CD4-positive, alpha-beta T cell treated with Interleukin-12 subunit alpha and Interleukin-12 subunit beta, for 1 hour (primary cell): Measurements from ENCODE around the gene PIP5K1B.
A peak's percentile ranks its signal among the peaks of the same experiment; 100 is the strongest.

Source experiments
- DNase-seq: peaks from one replicate; pipeline ENCODE4 v3.0.0-alpha.2; 2020

The PIP5K1B gene

DNA sequence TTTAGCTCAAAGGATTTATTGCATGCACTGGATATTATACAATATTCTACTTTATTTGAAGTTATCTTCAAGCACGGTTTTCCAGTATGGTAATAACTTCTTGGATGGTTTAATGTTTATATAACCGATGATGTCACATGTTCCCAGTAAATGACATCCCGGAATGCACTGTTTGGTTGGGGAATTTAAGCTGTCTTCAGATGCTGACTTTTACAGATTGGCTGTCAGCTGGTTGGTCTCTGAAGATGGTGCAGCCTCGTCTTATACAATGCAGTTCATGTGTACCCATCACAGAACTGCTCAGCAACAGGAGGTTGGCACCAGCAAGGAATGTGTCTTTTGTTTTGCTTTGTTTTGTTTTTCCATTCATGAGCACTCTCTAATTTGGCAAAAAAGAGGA is 165.0 kb downstream of the PIP5K1B start:
- no peak for DNase-seq

DNA sequence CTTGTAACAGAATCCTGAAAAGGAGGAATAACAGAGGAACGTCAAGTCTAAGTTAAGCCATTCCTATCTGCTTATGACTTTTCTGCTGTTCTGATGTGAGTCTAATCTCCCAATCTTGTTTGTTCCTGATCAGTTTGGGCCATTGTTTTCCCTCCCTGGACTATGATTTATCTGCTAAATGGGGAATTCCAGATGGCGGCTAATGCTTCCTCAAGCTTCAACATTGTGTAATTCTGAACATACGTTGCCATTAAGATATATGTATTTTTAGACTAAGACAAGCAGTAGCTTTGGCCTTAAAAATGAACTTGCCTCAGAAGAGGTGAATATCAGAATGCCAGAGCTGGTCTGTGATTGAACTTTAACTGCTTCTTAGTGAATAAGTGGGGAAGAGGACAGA is 166.2 kb downstream of the PIP5K1B start:
- no peak for DNase-seq

DNA sequence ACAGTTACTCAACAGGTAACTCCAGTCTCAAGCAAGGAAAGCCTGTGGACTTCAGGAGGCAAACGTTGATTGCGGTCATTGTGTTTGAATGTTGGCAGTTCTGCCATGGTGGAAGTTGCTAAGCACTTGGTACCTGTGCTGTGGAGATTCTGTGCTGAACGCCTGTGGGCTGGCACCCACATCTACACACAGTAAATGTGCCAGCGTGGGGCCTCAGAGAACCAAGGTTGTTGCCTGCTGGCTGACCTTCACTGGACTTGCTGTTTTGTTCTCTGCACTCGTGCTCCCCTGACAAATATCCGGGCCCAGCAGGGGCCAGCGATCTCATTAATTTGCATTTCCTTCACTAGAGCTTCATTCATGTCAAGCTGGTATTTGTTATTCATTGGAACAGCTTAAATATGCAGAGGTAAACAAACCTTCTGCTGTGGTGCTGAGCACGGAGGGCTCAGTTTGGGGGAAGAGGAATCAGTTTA is 167.0 kb downstream of the PIP5K1B start:
- DNase-seq, result no peak

DNA sequence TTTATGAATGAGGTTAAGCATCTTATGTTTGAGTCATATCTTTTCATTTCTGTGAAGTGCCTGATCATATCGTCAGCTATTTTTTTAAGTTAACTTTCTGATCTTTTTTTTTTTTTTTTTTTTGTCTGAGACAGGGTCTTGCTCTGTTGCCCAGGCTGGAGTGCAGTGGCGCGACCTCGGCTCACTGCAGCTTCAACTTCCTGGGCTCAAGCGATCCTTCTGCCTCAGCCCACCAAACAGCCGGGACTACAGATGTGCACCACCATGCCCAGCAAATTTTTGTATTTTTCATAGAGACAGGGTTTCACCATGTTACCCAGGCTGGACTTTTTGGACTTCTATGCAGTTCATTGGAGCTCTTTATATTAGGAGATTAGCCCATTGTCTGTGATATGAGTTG is 168.1 kb downstream of the PIP5K1B start:
- no peak for DNase-seq

DNA sequence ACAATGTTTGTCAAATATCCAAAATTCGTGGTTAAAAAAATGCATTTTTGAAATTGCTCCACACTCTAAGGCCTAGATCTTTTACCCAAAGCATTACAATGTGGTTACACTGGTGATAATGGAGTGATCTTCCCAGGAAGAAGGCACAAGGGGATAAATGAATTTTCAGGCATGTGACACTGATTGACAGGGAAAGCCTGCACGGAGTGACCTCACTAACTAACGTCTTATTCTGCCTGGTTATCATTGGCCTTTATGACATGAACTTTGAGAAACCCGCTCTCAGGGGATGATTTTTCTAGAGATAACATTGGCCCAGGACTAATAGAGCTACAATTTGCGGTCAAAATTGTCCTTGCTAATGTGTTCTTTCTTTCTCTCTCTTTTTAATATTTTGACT is 171.2 kb downstream of the PIP5K1B start:
- DNase-seq, result no peak

DNA sequence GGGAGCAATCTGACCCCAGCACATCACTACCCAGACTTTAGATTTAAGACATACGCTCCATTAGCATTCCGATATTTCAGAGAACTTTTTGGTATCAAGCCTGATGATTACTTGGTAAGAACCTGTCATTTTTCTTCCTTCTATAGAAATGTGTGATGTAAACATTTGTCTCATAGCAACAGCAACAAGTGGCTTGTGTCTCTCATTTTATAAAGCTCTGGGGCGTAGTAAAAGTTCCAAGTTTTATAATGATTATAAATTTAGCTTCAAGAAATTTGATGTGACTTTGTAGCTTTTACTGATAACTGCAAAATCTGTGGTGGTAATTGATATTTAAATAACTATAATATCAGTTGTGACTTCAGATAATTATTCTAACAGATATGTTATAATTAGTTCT is 171.6 kb downstream of the PIP5K1B start:
- no peak for DNase-seq

DNA sequence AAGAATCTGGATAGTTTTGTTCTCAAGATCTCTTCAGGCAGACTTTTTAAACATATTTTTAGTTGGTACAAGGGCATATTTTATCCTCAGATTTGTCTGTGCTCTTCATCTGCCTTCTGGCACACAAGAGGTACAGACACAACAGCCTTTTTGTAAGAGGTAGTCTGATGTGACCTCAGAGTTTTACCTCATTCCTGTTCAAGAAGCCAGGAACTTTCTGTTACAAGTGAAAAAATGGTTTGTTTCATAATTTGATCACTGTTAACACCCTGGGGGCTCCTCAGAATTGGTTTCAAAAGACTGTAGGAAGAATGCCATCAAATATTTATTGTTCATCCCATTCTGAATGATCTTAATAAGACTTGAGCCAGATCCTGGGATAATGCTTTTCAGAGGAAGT is 172.2 kb downstream of the PIP5K1B start:
- no peak for DNase-seq

DNA sequence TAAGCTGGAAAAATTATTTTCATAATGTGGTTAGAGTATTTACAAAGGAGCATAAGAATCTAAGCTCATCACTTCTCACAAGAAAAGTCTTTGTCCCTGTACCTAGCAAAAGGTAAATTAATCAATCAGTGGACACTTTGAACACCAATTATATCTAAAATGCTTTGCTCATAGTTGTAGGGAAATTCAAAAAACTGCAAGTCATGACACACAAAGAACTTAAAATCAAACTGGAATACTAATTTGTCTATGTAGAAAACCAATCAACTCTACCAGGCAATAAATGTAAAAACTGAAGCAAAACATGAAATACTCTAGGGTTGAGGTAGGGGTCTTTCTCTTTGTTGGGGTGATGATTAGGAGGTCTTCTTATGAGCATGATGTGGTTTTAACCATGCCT is 173.4 kb downstream of the PIP5K1B start:
- DNase-seq, result no peak

DNA sequence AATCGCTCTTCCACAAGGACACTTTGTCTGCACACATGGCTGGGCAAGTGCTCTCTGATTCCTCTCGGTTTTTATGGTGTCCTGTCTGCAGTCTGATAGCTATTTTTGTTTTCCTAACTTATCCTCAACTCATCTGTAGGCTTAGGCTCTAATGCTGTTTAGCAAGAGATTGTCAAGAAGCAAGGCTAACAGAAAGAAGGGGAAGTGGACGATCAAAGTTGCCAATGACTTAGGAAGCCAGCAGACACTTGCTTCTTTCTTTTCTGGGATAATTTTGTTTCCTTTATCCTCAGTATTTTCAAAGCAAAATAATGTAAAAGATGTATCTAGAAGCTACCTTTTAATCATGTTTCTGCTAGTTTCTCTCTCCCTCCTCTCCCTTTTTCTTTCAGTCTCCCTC is 178.2 kb downstream of the PIP5K1B start:
- DNase-seq, result no peak

DNA sequence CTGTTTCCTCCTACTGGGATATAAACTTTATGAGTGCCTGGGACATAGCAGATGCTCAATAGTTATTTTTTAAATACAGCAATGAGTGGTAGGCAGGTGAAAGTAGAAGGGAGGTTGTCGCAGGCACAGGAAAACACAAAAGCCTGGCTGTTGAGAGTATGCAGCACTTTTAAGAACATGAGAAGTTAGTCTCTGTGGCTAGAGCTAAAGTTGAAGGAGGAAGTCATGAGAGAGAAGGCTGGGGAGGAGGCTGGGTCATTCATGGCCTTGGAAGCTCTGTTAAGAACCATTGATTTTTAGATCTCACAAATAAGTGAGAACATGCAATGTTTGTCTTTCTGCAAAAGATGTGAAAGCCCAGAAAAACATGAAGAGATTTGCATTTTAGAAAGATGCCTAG is 182.2 kb downstream of the PIP5K1B start:
- DNase-seq, result no peak

DNA sequence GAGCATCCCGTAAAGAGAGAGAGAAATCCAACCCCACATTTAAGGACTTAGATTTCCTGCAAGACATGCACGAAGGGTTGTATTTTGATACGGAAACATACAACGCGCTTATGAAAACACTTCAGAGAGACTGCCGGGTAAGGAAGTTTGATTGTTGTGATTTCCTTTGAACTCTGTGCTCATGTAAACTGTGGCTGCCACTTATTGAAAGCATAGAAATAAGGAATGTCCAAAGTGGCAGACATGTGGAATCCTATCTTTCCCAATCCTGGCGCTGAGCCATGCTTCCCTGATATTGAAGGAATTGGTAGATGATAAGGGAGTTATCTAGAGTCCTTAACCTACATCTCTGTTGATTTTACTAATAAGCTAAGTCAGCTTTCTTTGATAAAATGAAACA is 189.5 kb downstream of the PIP5K1B start:
- peak; percentile 9 for DNase-seq

DNA sequence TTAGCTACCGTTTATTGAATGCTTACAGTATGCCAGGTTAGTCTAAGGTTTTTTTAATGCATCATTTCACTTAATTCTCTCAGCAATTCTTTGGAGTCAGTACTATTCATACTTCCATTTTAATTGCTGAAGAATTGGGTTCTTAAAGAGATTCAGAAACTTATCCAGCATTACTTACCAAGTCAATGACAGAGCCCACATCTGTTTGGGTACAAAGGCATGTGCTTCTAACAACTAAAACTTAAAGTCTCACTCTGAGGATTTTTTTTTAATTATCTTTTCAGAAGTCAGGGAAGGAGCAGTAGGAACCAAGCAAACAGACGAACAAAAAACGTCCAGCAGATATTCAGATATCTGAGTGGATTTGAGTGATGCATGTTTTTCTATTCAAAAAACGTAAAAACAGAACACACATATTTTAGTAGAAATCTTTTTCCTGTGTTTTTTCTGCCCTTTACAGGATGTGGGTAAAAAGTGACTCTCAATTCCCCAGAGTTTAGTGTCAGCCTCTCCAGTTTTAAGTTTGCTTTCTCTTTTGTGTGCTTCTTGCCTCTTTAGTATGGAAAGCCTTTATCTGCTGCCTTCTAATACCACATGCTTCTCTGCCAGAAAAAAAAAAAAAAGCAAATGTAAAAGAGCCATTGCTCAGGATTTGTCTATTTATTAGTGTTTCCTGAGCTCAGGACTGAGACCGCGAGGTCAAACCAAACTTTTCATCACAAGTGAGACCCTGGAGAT is 190.9 kb downstream of the PIP5K1B start:
- peak; percentile 14 for DNase-seq

DNA sequence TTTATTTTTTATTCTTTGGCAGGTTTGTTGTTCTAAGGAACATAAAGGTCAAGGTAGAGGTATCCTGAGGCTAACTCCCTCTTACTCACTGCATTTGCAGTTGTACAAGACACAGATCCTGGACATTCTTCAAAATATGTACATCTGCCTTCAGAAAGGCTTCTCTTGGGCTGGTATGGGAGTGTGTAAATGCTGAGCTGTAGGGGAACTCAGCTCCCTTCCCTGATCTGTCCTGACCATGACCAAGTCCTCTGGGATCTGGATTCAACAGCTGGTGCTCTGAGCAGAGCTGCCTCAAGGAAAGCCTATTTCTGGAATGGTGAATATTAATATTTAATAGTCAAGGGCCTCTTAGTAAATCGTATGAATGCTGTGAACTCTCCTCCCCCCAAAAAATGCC is 191.4 kb downstream of the PIP5K1B start:
- DNase-seq, result no peak

DNA sequence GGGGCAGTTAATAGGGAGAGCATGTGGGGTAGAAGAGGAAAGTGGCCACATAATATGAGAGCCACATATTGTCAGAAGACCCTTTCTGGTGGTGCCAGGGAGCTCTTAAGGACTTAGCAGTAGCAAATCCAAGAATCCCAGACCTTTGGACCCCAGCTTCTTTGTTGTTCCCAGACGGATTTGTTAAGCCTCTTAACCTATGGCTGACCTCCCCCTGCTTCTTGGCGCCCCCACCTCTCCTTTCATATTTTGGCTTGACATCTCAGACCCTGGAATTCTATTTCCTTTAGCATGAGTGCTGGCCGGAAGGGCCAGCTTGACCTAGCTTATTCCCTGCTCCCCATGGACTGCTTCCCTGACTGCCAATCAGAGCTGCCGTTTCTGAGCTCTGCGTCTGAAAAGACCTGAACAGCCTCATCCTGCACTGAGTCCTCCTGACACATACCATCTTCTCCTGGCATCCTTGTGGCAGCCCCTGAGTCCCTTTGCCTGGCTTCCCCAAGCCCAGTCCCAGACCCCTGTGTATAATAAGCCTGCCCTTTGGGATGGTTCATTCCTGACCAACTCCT is 192.6 kb downstream of the PIP5K1B start:
- DNase-seq, result no peak

DNA sequence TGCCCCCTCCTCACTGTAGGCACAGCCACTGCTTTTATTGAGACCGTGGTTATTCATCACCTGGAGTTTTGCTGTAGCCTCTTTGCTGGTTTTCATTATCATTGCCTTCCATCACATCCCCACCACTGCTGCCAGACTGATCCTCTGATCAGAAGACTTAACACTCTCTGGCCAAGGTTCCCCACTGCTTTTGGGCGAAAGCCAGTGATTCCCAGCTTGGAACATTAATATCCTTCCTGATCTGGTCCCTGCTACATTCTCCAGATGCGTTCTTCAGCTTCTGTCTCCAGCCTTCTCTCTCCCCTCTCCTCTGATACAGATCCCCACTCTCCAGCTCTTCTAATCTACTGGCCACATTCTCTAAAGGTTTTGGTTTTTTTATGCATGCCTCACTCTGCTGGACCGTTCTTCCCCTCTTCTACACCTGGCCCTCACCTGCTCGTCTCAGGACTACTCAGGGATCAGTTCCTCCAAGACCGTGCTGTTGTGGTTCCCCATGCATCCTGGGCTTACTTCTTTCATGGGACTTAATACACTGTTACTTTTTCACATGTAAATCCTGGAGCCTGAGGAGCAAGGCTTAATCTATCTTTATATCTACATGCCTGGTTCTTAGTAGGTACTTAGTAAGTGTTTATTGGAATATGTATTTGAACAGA is 193.9 kb downstream of the PIP5K1B start:
- no peak for DNase-seq

DNA sequence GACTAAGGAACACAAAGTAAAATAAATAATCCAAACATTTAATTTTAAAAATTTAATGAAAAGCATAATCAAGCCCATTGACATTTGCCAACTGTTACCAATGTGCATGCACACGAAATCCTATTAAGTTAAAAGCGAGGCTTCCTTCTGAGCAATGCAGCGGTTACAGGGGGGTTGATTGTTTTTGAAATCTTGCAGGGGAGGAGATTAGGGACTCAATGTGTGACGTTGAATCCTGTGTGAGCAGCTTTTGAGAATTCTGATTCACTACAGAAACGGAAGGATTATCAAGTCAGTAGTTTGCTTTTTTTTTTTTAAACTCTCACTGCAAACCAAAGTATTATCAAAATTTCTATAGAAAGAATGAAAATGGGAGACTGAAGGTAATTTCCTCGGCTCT is 199.4 kb downstream of the PIP5K1B start:
- DNase-seq, result no peak

DNA sequence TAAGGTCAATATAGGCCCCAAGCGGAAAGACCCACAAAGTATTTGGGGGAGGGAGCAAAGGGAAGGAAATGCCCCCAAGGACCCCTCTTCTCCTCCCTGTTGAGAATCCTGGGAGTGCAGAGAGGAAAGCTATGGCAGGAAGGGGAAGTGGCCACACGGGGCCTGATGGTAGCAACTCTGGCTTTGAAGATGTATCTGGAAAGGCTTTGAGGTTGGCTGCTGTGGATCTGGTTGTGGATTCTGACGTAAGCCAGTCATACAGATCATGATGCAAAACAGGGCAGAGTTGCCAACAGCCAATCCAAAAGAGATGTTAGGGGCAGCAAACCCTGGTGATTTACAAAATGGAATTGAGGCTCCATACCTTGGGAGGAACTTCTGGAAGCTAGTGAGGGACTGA is 200.1 kb downstream of the PIP5K1B start:
- DNase-seq, result no peak

DNA sequence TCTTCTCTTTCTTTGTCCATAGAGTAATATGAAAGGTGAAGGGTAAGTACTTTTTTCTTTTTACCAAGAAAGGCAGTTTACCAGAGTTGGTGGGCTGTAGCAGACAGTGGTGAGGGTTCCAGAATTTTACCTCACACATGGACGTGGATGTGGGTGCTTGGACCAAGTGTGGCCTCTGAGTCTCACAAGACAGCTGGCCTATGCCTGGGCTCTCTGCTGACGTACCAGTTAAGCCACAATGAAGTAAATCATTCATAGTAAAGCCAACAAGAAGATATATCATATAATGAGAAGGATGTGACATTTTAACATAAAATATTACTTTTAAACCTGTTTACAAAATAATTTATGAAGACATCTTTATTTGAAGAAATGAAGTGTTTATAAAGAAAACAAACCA is 202.9 kb downstream of the PIP5K1B start:
- DNase-seq, result no peak

DNA sequence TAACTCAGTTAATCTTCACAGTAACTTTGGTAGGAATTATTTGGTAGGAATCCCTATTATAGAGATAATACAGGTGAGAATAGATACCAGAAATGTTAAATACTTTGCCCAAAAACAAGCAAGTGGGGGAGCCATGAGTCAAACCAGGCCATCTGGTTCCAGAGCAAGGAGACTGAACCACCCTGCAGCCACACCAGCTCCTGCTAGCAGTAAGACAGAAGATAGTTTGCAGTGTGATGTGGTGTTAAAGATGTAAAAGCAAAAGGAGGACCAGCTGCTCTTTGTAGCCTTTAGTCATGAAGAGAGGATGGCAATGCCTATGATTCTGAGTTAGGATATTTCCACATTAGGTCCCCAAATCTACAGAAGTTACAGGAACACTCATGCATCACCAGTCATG is 207.5 kb downstream of the PIP5K1B start:
- no peak for DNase-seq

DNA sequence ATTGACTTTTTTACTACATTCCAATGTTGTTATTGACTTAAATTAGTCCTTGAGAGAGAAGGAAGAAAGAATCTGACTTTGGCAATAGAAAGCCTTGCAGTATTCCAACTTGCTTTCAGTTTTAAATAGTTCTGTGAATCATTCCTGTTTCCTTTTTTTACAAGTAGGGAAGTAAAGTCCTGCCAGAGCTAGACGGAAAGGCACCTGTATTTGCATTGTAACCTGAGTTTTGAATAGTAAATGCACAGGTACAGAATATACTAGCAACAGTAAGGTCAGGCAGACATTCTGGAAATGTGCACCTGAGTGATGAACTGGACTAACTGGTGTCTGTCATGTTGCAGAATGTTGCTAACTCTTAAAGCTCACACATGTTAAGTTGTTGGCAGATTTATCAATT is 208.0 kb downstream of the PIP5K1B start:
- DNase-seq, result no peak

DNA sequence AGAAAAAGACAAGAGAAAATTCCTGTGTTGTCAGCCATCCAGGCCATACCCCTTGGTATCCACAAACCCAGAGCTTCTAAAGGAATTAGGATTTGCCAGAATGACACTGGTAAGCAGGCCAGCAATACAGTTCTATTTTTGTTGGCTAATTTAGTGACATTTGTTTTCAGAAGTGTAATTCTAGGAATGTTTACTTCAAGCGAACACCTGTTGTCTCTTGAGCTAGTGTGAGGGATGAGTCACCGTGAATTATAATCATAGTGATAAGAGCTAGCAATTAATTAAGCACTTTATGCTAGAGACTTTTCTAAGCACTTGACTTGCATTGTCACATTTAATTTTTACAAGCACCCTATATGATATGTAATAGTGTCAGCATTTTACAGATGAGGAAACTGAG is 209.7 kb downstream of the PIP5K1B start:
- DNase-seq, result no peak

DNA sequence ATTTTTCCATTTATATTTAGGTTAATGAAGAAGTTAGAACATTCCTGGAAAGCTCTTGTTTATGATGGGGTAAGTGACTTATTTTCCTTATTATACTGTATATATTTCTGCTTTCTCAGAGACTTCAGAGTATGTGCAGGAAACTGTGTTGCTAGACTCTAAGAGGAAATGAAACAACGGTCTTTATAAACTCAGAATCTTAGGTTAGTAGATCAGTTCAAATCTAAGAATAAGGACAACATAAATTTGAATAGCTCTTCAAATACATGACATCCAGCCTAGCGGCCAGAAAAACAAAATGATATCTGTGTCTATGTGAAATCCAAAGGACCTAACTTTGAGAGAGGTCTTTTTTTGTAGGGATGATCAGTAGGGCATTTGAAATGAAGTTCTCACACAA is 214.6 kb downstream of the PIP5K1B start:
- no peak for DNase-seq

DNA sequence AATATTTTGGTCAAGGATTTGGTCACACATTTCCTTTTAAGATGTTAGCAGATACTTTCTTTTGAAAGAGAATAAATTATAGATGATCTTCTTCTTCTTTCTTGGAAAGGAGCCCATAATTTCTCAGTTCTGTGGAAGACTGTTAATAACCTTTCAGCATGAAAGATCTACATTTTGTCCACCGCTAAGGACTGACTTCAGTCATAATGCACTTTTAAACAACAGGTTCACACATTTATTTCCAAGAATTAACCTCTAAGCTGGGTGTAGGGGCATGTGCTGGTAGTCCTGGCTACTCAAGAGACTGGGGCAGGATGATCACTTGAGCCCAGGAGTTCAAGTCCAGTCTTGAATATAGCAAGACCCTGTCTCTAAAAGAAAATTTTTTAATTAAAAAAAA is 215.9 kb downstream of the PIP5K1B start:
- DNase-seq, result no peak

DNA sequence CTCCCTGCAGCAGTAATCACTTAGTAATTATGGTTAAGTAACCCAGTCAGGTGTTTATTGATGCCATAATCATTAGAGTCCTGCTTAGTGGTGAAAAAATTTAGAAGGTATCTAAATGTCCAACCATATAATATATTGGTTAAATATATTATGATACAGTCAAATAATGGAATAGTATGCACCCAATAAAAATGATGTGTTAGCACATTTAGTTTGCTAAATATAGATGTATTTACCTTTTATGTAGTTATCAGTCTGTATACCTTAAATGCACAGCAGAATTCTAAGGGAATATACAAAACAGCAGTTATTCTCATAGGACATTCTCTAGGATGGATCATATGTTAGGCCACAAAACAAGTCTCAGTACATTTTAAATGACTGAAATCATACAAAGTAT is 218.4 kb downstream of the PIP5K1B start:
- DNase-seq, result no peak

DNA sequence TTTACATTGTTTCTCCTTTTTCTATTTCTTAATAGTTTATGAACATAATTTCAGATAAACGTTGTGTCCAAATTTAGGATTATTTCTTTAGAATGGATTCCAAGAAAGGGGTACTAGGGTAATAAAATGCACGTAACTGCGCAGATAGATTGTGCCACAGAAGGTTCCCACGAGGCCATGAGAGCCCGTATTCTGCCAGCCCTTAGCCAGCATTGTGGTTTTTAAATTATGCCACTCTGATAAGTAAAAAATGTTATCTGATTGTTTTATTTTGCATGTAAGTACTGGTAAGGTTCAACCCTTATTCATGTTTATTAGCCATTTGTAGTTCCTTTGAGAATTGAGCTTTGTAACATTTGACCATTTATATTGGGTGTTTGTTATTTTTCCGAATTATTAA is 220.1 kb downstream of the PIP5K1B start:
- no peak for DNase-seq
